ENCODE measurements around the gene LRRC4B.

Gene LRRC4B

DNA sequence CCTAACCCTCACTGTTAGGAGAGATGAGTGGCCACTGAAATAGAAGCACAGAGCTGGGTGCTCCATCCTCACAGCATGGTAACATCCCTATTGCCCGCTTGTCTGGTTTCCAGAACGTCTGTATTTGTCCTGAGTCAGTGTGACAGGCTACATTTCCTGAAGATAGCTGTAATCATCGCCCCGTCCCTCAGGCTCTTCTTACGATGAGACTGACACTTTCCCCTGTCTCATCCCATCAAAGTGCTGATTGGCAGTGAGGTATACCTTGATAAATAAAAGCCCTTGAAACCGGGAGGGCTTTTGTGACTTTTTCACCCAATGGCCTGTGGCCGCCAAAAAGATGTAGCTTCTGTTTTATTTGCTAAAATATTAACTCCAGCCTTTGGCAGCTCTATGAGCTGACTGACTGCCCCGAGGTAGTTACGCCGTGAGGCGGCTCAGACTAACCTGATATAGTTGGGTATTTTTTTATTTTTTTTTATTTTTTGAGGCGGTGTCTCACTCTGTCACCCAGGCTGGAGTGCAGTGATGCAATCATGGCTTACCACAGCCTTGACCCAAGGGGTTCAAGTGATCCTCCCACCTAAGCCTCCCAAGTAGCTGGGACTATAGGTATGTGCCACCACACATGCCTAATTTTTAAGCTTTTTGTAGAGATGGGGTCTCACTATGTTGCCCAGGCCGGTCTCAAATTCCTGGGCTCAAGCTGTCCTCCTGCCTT, 5.7 kb upstream of the LRRC4B start:
- no peak for DNase-seq (ENCODE audit: low spot score)

DNA sequence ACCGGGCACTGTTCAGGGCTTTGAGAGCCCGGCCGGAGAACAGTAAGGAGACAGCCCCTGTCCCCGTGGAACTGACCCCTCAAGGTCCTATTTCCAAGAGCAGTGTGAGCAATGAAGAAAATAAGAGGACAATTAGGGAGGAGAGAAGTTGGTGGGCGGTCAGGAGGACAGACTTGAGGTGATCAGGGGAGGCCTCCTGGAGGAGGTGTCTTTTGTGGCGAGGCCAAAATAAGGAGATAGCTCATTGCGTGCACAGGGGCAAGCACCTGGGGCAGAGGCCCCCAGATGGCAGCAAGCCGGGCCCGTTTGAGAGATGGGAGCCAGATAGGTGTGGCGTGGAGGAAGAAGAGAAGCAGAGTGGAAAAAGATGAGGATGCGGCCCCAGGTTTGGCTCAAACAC, 2.8 kb upstream of the LRRC4B start:
- no peak for DNase-seq (ENCODE audit: low spot score)

DNA sequence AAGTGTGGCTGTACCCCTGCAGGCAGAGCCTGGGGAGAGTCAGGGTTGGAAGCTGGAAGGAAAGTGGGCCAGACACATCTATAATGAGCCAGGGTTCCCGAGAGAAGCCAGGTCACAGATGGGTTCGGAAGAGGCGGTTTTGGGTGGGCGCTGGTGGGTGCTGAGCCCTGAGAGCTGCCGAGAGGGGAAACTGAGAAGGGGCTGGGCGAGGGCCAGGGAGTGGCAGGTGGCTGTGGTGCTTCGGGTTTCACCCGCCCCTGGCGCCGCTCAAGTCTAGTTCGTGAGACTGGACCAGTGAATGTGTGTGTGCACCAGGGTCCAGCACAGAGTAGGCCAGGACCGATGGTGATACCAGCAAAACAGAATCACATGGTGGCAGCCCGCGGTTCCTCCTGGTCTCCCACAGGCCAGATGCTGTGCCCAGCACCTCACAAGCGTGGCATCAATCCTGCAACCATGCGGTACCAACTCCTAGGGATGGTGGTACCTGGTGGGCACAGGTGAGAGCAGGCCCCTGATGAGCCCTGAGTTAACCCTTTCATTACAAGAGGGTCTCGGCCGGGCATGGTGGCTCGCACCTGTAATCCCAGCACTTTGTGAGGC, 1.8 kb upstream of the LRRC4B start:
- DNase-seq (ENCODE audit: low spot score) = no peak

DNA sequence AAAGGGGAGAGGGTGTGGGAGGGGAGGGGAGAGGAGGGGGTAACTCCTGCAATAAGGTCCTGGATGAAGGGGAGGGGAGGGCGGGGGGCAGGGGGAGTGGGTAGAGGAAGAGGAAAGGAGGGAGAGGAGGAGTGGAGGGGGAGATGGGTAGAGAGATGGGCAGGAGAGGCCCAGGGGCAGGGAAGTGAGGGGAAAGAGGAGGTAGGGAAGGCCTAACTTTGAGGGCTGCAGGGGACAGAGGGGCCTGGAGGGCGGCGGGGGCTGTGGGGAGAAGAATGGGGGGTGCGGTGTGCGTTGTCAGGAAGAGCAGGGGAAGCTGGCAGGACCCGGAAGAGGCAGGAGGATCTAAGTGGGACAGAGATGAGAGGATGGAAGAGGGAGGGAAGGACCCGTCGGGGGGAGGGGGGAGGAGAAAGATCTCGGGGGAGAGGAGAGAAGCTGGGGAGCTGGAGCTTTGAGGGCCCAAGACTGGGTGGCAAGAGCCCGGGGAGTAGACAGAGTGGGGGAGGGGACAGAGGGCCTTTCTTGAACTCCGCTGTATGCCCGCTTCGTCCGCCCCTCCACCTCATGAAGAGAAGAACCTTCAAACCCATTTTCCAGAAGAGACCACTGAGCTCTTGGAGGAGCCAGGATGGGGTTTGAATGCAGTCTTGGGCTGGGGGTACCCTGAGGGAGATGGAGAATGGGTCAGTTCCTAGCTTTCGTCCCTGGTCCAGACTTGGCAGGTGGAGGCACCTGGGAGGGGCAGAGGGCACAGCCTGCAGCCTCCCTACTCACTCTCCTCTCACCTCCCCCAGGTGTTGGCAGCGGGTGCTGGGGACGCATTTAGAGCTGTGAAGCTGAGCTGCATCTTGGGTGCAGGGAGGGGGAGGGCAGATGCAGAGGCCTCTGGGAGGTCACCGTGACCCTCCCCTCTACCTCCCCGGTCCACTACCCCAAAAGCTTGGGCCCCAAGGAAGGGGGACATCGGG, 778 bp upstream of the LRRC4B start:
- no peak for DNase-seq (ENCODE audit: low spot score)

DNA sequence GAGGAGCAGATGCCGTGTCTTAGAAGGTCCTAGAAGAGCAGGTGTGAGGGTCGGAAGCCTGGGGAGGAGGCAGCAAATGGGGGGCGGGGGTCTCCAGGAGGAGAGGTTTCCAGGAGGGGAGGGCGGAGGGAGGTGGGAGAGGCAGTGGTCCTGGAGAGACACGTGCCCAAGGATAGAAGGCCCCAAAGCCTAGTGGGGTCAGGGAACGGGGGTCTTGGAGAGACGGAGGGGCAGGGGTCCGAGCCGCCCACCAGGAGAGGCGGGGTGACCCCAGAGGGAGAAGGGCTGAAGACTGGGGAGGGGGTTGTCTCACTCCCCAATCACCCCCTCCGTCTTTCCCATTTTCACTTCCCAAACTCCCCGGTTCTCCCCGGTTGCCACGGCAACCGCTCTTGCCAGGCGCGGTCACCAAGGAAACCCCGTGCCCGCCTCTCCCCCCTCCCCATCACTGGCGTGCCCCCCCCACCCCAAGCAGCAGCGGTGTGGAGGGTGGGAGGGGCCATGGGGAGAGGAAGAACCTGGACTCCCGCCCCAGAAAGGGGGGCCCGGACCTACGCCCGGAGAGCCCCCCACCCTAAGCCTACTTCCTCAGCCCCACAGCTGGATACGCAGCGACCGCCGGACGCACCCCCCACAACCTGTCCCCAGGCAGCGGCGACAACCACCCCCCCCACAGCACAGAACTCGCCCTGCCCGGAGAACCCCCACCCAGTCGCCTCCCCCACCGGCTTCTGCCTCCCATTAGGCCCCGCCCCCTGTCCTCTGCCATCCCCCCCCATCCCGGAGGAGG, 988 bp downstream of the LRRC4B start:
- DNase-seq (ENCODE audit: low spot score) = no peak

DNA sequence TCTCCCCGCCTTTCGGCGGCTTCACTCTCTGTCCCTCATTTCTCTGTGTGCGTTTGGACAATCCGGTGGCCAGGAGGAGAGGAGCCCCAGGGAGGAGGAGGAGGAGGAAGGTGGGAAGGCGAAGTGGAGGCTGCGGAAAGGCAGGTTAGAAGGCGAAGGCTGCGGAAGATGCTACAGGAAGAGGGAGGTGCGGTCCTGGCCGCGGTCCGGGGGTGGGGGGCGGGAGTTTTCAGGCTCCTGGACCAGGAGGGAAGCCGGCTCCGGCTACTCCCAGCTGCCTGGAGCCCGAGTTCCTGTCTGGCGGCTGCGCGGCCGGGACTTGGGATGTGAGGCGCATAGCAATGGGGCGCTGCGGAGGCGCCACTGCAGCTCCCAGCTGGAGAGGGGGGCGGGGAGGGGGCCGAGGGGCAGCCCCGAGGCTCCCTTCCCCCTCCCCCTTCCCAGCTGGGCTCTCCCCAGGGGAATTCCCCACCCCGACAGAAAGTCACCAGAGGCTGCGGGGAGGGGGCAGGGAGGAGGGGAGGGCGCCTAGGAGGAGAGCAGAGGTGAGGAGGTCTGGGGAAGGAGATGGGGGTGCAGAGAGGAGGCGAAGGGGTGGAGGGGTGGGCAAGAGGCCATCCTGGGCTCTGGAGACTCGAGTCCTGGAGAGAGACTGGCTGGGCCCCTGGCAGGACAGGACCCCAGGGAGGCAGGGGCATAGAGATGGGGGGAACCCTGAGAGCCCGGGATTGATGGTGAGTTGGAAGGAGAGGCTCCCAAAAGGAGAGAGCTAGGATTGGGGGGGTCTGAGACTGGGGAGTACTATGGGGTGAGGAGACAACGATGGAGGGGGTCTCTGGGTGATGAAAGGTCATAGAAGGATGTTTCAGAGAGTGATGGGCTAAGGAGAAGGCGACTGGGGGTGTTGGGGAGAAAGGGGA, 2.0 kb downstream of the LRRC4B start:
- DNase-seq (ENCODE audit: low spot score) = no peak

DNA sequence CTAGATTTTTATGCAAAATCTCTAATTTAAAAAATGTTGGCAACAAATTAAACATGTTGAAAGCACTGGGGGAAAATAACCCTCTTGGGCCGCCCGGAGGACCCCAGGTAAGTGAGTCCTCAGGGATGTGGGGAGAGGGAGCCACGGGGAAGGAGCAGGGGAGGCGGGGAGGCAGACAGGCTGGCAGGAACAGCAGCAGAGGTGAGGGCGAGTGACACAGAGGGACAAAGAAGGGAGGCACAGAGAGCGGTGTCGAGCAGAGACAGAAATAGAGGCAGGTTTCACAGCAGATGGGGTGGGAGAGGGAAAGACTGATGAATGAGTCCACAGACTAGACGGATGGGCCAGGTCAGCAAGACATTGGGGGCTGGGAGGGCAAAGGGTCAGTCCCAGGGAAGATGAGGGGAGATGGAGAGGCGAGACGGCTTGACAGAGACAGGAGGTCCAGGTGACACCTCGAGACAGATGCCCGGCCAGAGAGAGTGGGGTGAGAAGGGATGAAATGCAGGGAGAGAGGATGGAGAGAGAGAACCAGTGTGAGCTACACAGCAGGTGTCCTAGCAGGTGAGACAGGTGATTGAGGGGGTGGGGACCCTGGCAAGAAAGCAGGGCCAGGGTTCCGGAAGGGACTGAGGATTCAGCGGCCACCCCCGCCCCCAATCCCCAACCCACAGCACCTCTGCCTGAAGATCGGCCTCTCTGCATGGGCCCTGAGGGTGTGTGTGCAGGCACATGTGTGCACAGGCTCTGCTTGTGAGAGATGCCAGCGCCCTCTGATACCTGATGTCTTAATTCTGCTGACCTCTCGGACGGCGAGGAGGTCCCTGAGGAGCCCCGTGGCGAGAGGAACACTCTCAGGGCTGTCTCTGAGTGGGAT, 3.8 kb downstream of the LRRC4B start:
- DNase-seq (ENCODE audit: low spot score) = no peak

DNA sequence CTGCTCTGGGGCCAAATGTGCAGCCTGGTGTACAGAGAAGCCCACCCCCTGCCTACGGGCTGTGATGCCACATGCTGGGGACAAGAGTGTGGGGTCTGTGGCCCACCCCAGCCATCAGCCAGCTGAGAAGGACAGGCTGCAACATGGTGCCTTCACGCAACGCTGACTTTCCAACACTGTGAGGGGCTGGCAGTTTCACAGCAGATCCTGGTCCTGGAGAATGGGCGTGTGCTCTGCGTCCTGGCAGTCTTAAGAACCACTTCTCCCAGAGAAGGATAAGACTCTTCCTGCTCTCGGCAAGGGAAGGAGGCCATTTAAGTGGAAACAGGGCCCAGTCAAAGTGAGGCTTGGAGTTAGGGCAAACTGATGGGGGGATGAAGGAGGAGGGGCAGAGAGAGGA, 4.6 kb downstream of the LRRC4B start:
- DNase-seq (ENCODE audit: low spot score) = no peak

DNA sequence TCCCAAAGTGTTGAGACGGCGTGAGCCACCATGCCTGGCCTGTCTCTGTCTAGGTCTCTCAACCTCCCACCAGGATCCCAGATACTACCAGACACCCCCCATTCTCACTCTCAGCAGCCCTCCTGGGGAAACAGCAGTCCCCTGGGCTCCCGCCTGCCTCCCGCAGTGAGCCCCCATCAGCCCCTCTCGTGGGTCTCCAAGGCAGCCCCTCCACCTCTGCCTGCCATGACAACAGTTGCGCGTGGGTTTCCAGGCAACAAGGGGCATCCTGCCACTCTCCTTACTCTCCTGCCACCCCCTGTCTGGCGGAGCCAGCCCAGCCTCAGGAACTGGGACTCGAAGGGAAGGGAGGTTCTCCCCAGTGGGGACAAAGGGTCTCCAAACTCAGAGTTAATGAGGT, 5.2 kb downstream of the LRRC4B start:
- DNase-seq (ENCODE audit: low spot score) = no peak

DNA sequence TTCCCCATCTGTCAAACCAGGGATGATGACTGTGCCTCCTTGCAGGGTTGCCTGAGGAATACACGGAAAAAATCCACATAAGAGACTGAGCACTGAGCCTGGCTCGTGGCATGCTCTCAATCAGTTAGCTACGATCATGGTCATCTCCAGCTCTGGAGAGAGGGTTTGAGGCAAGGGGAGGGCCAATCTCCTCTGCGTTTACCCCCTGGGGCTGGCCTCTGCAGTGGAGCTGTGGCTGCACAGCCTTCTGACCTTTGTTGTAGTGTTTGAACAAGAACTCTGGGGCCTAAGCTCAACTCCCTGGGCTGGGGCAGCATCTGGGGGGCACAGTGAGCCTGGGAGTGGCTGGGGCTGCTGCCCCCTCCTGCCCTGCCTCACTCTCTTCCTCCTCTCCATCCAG, 5.9 kb downstream of the LRRC4B start:
- DNase-seq (ENCODE audit: low spot score) = no peak

DNA sequence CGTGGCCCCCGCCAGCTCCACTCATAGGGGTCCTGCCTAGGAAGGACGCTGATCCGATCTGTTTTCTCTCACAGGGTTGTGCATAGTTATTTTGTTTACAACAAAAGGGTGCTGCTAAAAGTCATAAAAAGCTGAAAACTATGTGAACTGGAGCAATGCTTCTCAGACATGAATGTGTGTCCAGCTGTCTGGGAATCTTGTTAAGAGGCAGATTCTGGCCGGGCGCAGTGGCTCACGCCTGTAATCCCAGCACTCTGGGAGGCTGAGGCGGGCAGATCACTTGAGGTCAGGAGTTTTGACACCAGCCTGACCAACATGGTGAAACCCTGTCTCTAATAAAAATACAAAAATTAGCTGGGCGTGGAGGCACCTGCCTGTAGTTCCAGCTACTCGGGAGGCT, 8.6 kb downstream of the LRRC4B start:
- no peak for DNase-seq (ENCODE audit: low spot score)

DNA sequence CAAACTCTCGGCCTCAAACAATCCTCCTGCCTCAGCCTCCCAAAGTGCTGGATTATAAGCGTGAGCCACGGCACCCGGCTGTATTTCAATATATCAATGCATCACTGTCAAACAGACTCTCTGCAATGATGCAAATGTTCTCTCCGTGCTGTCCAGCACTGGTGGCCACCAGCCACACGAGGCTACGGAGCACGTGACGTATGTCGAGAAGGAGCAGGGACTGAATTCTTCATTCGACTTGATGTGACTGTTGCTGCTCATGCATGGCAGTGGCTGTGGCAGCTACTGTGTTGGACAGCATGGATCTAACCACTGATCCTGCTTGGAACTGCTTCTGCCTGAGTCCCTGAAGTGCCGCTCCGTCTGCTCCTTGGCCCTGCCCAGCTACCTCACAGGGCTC, 9.8 kb downstream of the LRRC4B start:
- DNase-seq (ENCODE audit: low spot score) = no peak

DNA sequence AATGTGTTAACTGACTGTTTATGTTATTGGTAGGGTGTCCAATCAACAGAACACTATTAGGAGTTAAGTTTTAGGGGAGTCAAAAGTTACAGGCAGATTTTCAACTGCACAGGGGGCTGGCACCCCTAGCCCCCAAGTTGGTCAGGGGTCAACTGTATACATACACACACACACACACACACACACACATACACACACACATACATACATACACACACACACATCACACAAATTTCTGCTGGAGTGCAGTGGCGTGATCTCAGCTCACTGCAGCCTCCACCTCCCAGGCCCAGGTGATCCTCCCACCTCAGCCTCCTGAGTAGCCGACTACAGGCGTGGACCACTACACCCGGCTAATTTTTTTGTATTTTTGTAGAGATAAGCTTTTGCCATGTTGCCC, 10.2 kb downstream of the LRRC4B start:
- no peak for DNase-seq (ENCODE audit: low spot score)

DNA sequence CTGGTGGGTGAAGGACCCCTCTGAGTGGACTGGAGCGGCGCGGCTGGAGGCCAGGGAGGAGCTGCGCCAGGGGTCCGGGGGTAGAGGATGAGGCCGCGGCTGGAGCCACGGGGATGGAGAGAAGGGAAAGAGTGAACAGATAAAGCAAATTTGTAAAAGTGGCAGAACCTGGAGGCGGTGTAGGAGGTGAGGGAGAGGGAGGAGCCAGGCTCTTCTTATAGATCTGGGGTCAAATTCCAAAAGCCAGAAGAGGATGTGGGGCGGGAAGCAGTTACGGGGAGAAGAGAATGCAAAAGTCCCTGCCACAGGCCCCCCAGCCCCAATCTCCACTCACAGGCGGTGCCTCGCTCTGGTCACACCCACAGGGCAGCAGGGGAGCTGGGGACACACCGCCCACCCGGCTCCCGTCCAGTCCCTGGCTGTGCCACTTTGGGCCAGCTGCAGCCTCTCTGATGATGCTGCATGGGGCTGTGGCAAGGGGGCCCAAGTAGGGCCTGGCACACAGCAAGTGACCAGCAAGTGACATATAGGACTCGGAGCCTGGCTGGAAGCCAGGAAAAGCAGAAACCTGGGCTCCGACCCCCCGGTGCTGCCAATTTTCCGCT, 11.1 kb downstream of the LRRC4B start:
- no peak for DNase-seq (ENCODE audit: low spot score)

DNA sequence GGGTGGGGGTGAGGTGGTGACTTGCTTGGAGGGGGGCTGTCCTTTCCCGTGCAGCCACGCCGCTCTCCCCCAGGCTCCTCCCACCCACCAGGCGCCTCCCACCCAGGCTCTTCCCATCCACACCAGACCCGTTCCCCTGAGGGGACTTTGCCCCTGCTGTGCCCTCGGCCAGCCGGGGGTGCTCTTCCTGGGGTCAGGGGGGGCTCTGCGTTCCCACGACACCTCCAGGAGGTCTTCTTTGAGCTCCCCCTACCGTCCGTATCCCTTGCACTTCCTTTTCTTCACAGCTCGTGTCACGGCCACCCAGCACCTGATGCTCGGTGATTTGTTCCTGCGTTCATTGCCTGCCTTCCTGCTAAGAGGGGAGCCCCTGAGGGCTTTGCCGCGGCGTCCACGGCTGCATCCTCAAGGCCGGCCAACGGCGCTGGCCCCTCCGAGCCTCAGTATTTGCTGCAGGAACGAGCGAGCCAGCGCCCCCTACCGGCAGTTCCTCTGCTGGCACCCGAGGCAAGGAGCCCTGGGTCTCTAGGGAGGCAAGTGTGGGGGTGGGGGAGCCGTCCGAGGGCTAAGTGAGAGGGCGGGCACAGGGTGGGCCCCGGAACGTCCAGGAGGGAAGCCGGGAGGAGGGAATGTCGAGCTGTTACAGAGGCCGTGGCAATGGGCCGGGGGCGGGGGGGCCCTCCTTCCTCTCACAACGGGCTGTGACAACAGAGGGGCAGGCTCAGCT, 11.8 kb downstream of the LRRC4B start:
- peak; percentile 60 for DNase-seq (ENCODE audit: low spot score)

DNA sequence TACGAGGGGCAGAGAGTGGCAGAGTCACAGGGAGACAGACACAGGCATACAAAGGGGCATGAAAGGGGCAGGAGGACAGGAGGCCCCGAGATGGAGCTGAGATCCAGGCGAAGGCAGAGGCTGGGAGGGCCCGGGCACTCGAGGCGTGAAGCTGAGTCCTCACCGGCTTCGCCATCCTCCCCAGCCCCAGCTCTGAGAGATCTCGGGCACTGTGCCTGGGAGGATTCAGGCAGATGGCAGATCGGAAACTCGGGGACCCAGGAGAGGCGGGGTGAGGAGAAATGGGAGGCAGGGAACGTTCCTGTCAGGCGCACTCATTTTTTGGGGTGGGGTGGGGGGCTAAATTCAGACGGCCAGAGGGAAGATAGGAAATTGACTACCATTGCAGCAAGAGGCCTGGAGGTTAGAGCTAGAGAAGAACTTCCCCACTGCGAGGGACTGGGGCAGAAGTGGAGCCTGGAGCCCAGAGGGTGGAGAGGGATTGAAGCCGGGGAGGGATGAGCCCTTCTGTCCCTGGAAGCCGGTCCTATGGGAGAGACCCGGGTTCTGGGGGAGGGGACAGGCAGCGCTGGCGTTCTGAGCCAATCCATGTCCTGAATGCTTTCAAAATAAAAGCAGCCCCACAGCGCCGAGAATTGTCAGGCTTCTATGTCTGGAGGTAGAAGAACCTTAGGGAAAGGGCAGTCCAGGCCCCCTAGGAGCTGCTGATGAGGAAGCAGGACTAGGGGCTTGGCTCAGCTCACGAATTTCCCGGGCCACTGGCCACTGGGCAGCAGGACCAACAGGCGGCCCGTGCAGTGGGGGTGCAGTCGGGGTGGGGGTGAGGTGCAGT, 12.6 kb downstream of the LRRC4B start:
- no peak for DNase-seq (ENCODE audit: low spot score)

DNA sequence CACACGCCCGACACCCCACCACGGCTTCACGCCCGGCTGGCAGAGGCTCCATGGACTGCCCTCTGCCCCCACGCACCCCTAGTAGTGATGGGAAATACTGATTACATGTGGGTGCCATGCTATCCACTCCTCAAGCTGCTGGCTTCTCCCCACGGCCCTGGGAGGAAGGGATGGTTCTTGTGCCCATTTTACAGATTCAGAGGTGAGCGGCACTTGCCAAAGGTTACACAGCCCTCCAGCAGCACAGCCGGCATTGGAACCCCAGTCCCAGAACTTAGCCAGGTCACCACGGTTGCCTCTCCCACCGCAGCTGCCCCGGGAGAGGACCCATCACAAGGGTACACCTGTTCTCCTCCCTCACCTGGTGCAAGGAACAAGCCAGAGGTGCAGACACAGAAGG, 13.2 kb downstream of the LRRC4B start:
- no peak for DNase-seq (ENCODE audit: low spot score)

DNA sequence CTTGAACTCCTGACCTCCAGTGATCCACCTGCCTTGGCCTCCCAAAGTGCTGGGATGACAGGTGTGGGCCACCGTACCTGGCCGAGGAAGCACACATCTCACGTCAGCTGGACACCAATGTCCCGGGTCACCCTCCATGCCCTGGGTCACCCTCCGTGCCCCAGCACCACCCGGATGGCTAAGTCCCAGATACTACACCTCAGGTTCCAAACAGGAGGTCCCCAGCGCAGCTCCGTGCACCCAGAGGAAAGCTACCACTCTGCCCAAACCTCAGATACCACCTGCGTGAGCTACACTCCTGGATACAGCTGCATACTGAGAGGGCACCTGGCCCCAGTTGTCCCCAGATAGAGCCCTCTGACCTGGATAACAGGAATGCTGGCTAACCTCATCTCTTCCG, 14.0 kb downstream of the LRRC4B start:
- no peak for DNase-seq (ENCODE audit: low spot score)
